ENCODE results near the gene GPR137.
"Not testable (repeated sequence)": the region's sequence is repeated elsewhere in the genome, so short reads cannot be mapped to it uniquely, and the experiment has no call there.

The GPR137 gene

DNA sequence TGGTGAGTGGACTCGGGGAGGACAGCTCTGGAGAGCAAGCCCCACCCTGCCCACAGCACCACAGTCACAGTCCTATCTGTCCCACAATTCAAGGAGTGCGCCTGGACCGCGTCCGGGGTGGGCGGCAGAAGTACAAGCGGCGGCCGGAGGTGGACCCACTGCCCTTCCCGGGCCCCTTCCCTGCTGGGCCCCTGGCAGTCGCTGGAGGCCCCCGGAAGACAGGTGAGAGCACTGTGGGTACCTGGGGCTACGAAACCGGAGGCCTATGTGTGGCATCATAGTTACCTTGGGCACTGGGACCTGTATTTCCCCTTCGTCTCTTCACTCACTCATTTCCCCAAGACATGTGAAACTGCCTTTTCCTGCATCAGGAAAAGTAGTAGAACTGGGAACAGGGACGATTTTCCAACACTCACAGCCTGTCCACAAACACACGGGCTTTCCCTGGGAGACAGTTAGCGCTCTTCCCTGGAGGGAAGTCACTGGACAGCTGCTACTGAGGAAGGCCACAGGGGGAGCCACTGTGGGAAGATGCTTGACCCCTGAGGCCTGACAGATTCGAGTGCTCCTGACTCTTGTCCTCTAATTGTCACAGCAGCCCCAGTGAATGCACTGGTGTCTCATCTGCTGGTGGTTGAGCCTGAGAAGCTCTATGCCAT lies 28.6 kb downstream of the GPR137 start:
- peak overlapping the region in 1 of 2 donors; percentile 8 for H3K4me3 ChIP-seq (ENCODE audit: low read depth in 1 of 2, low read length in 2 of 2)
- H3K36me3 ChIP-seq (ENCODE audit: control insufficient read depth in 1 of 2, insufficient read depth in 2 of 2, low read length in 2 of 2), result peaks cover 8 to 27% of the 10 kb centered on the region in 2 donors
- no peak overlapping the region for H3K27ac ChIP-seq (ENCODE audit: low read length)
- H3K27me3 ChIP-seq (ENCODE audit: low read depth, low read length), result no peaks in the 10 kb centered on the region
- H3K4me1 ChIP-seq (ENCODE audit: control insufficient read depth in 1 of 2, insufficient read depth in 2 of 2, low read length in 2 of 2), result peaks cover 0 to 17% of the 10 kb centered on the region in 2 donors
- no peaks in the 10 kb centered on the region for H3K9me3 ChIP-seq (ENCODE audit: control insufficient read depth in 1 of 2, low read length in 2 of 2)

GRCh38 chr11:64314805-64315561 lies 29.3 kb downstream of the GPR137 start:
- Histone ChIP-seq H3K4me3 (ENCODE audit: low read depth in 1 of 2, low read length in 2 of 2) (no peak overlapping the region), H3K27ac (ENCODE audit: low read length) (no peak overlapping the region), H3K4me1 (ENCODE audit: control insufficient read depth in 1 of 2, insufficient read depth in 2 of 2, low read length in 2 of 2) (peaks cover 0 to 21% of the 10 kb centered on the region in 2 donors), H3K36me3 (ENCODE audit: control insufficient read depth in 1 of 2, insufficient read depth in 2 of 2, low read length in 2 of 2) (peaks cover 8 to 27% of the 10 kb centered on the region in 2 donors), H3K9me3 (ENCODE audit: control insufficient read depth in 1 of 2, low read length in 2 of 2) (no peaks in the 10 kb centered on the region), H3K27me3 (ENCODE audit: low read depth, low read length) (no peaks in the 10 kb centered on the region)

GRCh38 chr11:64315667-64316526 lies 30.2 kb downstream of the GPR137 start:
- H3K27me3 ChIP-seq (ENCODE audit: low read depth, low read length); H3K9me3 ChIP-seq (ENCODE audit: control insufficient read depth in 1 of 2, low read length in 2 of 2); H3K27ac ChIP-seq (ENCODE audit: low read length): not testable (repeated sequence)
- H3K4me1 ChIP-seq (ENCODE audit: control insufficient read depth in 1 of 2, insufficient read depth in 2 of 2, low read length in 2 of 2), result peaks cover 0 to 21% of the 10 kb centered on the region in 2 donors
- H3K4me3 ChIP-seq (ENCODE audit: low read depth in 1 of 2, low read length in 2 of 2), result peak overlapping the region in 1 of 2 donors; percentile 93
- H3K36me3 ChIP-seq (ENCODE audit: control insufficient read depth in 1 of 2, insufficient read depth in 2 of 2, low read length in 2 of 2), result peaks cover 8 to 31% of the 10 kb centered on the region in 2 donors

- peaks cover 0 to 21% of the 10 kb centered on the region in 2 donors for H3K4me1 ChIP-seq (ENCODE audit: control insufficient read depth in 1 of 2, insufficient read depth in 2 of 2, low read length in 2 of 2)
- H3K4me3 ChIP-seq (ENCODE audit: low read depth in 1 of 2, low read length in 2 of 2), result peak overlapping the region; percentile 84 to 93
- H3K36me3 ChIP-seq (ENCODE audit: control insufficient read depth in 1 of 2, insufficient read depth in 2 of 2, low read length in 2 of 2), result peaks cover 8 to 37% of the 10 kb centered on the region in 2 donors
- peak overlapping the region; percentile 98 for H3K27ac ChIP-seq (ENCODE audit: low read length)
- H3K9me3 ChIP-seq (ENCODE audit: control insufficient read depth in 1 of 2, low read length in 2 of 2), result no peaks in the 10 kb centered on the region
- H3K27me3 ChIP-seq (ENCODE audit: low read depth, low read length), result no peaks in the 10 kb centered on the region
Observed at GRCh38 chr11:64316672-64317324, 31.1 kb downstream of the GPR137 start.

DNA sequence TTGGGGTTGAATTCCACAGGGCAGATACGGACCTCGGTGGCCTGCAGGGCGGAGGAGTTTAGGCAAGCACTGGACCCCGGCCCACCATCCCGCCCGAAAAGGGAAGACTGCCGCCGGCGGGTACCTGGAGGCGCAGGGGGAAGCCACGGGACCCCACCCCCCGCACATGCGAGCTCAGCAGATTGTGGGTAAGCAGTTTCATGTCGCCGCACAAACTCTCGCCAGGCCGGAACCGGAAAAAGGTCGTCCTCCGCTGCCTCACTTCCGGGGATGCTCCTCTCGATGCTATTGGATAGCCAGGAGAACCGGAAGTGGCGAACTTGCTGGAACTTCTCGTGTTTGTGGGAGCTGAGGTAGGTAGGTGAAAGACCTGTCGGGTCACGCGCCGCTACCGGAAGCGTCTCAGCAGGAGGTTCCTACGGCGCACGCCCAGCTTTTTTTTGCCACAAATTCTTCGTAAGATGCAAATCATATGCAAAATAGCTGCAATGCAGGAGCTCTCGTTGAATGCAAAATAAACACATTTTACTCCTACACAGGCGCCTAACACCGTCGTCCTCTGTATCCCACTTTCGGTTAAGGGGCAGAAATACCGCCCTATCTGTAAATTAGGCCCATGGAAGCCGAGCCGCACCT lies 31.8 kb downstream of the GPR137 start, which contains the start of gene TRMT112:
Gene TRMT112 (minus strand): TSS at position 235 of the 636 bp plus-strand sequence. CDS start 33 bp downstream, at position 202.
- peaks cover 11 to 41% of the 10 kb centered on the region in 2 donors for H3K36me3 ChIP-seq (ENCODE audit: control insufficient read depth in 1 of 2, insufficient read depth in 2 of 2, low read length in 2 of 2)
- peaks cover 0 to 21% of the 10 kb centered on the region in 2 donors for H3K4me1 ChIP-seq (ENCODE audit: control insufficient read depth in 1 of 2, insufficient read depth in 2 of 2, low read length in 2 of 2)
- peak within 1 kb of the TSS; percentile 98 for H3K27ac ChIP-seq (ENCODE audit: low read length)
- H3K27me3 ChIP-seq (ENCODE audit: low read depth, low read length), result no peaks in the 10 kb centered on the region
- no peaks in the 10 kb centered on the region for H3K9me3 ChIP-seq (ENCODE audit: control insufficient read depth in 1 of 2, low read length in 2 of 2)
- H3K4me3 ChIP-seq (ENCODE audit: low read depth in 1 of 2, low read length in 2 of 2), result peak within 1 kb of the TSS; percentile 84 to 93

DNA sequence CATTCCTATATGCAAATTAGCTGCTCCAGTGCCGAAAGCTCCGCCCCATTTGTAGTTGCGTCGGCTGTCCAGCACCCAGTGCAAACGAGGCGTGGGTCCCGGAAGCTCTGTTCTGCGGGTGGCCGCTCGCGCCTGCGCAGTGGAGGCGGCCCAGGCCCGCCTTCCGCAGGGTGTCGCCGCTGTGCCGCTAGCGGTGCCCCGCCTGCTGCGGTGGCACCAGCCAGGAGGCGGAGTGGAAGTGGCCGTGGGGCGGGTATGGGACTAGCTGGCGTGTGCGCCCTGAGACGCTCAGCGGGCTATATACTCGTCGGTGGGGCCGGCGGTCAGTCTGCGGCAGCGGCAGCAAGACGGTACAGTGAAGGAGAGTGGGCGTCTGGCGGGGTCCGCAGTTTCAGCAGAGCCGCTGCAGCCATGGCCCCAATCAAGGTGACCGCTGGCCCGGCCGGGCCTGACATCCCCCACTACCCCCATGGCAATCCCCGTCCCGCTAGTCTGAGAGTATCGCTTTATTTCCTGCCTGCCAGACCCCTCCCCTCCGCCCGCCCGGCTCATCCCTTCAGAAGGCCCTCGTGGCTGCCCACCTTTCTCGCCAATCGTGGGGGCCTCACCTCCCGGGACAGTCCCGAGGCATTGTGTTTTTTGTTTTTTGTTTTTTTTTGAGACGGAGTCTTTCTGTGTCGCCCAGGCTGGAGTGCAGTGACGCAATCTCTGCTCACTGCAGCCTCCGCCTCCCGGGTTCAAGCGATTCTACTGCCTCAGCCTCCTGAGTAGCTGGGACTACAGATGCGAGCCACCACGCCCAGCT lies 32.5 kb downstream of the GPR137 start, which contains the start of gene PRDX5:
Gene PRDX5 (plus strand): TSS at position 161 of the 805 bp plus-strand sequence. CDS start 95 bp downstream, at position 256.
- H3K4me3 ChIP-seq (ENCODE audit: low read depth in 1 of 2, low read length in 2 of 2), result peak within 1 kb of the TSS; percentile 84 to 93
- peak within 1 kb of the TSS; percentile 98 for H3K27ac ChIP-seq (ENCODE audit: low read length)
- H3K27me3 ChIP-seq (ENCODE audit: low read depth, low read length), result no peaks in the 10 kb centered on the region
- H3K4me1 ChIP-seq (ENCODE audit: control insufficient read depth in 1 of 2, insufficient read depth in 2 of 2, low read length in 2 of 2), result peaks cover 0 to 21% of the 10 kb centered on the region in 2 donors
- H3K36me3 ChIP-seq (ENCODE audit: control insufficient read depth in 1 of 2, insufficient read depth in 2 of 2, low read length in 2 of 2), result peaks cover 9 to 48% of the 10 kb centered on the region in 2 donors
- no peaks in the 10 kb centered on the region for H3K9me3 ChIP-seq (ENCODE audit: control insufficient read depth in 1 of 2, low read length in 2 of 2)

DNA sequence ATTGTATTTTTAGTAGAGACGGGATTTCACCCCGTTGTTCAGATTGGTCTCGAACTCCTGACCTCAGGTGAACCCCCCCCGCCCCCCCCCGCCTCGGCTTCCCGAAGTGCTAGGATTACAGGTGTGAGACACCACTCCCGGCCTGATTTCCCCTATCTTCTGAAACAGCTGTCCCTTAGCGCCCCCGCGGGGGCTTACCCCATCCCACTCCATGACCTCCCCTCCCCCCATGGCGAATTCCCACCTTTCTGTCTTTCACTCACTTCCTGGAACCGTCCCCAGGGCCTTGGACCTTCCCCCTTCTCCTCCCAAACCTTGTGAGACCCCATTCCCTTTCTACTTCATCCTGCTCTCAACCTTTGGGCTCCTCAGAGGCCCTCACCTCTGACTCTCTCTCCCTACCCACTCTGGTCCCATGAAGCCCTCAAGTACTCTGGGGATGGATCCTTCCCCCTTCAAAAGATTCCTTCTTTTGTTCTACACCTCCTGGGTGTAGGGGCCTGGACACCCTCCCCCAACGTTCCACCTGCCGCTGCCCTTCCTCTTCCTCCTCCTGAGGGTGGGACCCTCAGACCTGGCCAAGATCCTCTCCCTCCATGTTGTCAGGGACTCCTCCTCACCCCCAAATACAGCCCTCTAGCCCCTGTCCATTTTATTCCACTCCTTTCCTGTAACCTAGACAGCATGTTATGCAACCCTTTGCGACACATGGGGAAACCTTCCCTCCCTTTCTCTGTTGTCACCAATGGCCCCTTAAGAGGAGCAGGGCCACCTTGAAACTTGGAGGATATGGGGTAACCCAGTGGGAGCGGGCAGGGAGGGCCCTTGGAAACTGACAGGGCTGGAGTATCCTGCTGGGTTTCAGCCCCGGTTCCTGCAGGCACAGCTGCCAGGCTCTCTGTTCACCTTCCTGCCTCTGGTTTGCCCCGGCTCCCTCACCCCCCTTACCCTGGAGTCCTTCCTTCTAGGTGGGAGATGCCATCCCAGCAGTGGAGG lies 33.4 kb downstream of the GPR137 start:
- peak overlapping the region; percentile 84 to 93 for H3K4me3 ChIP-seq (ENCODE audit: low read depth in 1 of 2, low read length in 2 of 2)
- peaks cover 9 to 47% of the 10 kb centered on the region in 2 donors for H3K36me3 ChIP-seq (ENCODE audit: control insufficient read depth in 1 of 2, insufficient read depth in 2 of 2, low read length in 2 of 2)
- no peaks in the 10 kb centered on the region for H3K9me3 ChIP-seq (ENCODE audit: control insufficient read depth in 1 of 2, low read length in 2 of 2)
- H3K27me3 ChIP-seq (ENCODE audit: low read depth, low read length), result no peaks in the 10 kb centered on the region
- peaks cover 0 to 21% of the 10 kb centered on the region in 2 donors for H3K4me1 ChIP-seq (ENCODE audit: control insufficient read depth in 1 of 2, insufficient read depth in 2 of 2, low read length in 2 of 2)
- H3K27ac ChIP-seq (ENCODE audit: low read length), result peak overlapping the region; percentile 98

DNA sequence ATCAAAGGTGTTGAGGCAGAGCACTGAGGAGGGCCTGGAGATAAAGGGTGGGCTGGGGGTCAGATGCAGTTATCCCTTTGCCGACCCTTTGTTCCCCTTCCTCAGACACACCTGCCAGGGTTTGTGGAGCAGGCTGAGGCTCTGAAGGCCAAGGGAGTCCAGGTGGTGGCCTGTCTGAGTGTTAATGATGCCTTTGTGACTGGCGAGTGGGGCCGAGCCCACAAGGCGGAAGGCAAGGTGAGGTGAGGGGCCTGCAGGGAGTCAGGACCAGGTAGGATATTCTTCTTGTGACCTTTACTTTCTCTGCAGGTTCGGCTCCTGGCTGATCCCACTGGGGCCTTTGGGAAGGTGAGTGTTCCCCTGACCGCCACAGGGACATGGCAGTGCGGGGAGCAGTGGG lies 34.9 kb downstream of the GPR137 start:
- H3K36me3 ChIP-seq (ENCODE audit: control insufficient read depth in 1 of 2, insufficient read depth in 2 of 2, low read length in 2 of 2), result peaks cover 4 to 33% of the 10 kb centered on the region in 2 donors
- H3K4me1 ChIP-seq (ENCODE audit: control insufficient read depth in 1 of 2, insufficient read depth in 2 of 2, low read length in 2 of 2), result peaks cover 0 to 21% of the 10 kb centered on the region in 2 donors
- no peak overlapping the region for H3K27ac ChIP-seq (ENCODE audit: low read length)
- no peaks in the 10 kb centered on the region for H3K9me3 ChIP-seq (ENCODE audit: control insufficient read depth in 1 of 2, low read length in 2 of 2)
- no peak overlapping the region for H3K4me3 ChIP-seq (ENCODE audit: low read depth in 1 of 2, low read length in 2 of 2)
- H3K27me3 ChIP-seq (ENCODE audit: low read depth, low read length), result no peaks in the 10 kb centered on the region

GRCh38 chr11:64321026-64321425 lies 35.4 kb downstream of the GPR137 start:
- peaks cover 0 to 21% of the 10 kb centered on the region in 2 donors for H3K4me1 ChIP-seq (ENCODE audit: control insufficient read depth in 1 of 2, insufficient read depth in 2 of 2, low read length in 2 of 2)
- H3K27ac ChIP-seq (ENCODE audit: low read length), result peak overlapping the region; percentile 58
- peaks cover 4 to 28% of the 10 kb centered on the region in 2 donors for H3K36me3 ChIP-seq (ENCODE audit: control insufficient read depth in 1 of 2, insufficient read depth in 2 of 2, low read length in 2 of 2)
- H3K9me3 ChIP-seq (ENCODE audit: control insufficient read depth in 1 of 2, low read length in 2 of 2), result no peaks in the 10 kb centered on the region
- H3K27me3 ChIP-seq (ENCODE audit: low read depth, low read length), result no peaks in the 10 kb centered on the region
- H3K4me3 ChIP-seq (ENCODE audit: low read depth in 1 of 2, low read length in 2 of 2), result no peak overlapping the region

All from muscle layer of duodenum (tissue), 2 donors.